ENCODE results near the gene TAF11L10.
"Not testable (repeated sequence)": the region's sequence is repeated elsewhere in the genome, so short reads cannot be mapped to it uniquely, and the experiment has no call there.

TAF11L10 gene

DNA sequence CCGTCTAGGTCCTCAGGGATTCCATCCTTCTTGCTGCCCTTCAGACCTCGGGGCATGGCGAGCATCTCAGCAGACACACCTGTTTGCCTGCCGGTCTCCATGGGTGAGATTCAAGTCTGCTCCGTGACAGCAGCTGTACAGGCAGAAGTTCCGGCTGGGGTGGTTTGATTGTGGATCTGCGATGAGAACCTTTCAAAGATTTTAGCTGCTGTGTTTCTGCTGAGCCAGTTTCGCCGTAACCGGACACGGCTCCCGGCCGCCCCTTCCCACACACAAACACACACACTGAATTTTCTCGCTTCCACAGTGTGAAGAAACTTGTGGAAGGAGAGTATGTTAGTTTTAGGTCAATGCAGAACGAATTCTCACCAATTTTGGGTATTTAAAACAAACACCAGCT is at the start of gene TAF11L10:
Gene TAF11L10, minus strand, starts transcription at position 101 of the 400 bp plus-strand sequence.
- DNase-seq = not testable (repeated sequence)

DNA sequence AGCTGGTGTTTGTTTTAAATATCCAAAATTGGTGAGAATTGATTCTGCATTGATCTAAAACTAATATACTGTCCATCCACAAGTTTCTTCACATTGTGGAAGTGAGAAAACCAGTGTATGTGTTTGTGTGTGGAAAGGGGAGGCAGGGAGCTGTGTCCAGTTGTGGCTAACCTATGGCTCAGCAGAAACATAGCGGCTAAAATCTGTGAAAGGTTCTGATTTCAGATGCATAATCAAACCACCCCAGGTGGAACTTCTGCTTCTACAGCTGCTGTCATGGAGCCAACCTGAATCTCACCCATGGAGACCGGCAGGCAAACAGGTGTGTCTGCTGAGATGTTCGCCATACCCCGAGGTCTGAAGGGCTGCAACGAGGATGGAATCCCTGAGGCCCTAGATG is 36.5 kb upstream of the TAF11L10 start, which contains the start of gene TAF11L14:
Gene TAF11L14, plus strand, starts transcription at position 301 of the 400 bp plus-strand sequence.
- no peak for DNase-seq

DNA sequence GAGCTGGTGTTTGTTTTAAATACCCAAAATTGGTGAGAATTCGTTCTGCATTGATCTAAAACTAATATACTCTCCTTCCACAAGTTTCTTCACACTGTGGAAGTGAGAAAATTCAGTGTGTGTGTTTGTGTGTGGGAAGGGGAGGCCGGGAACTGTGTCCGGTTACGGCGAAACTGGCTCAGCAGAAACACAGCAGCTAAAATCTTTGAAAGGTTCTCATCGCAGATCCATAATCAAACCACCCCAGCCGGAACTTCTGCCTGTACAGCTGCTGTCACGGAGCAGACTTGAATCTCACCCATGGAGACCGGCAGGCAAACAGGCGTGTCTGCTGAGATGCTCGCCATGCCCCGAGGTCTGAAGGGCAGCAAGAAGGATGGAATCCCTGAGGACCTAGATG is 34.2 kb upstream of the TAF11L10 start, which contains the start of gene TAF11L13:
Gene TAF11L13, plus strand, starts transcription at position 301 of the 400 bp plus-strand sequence.
- DNase-seq = not testable (repeated sequence)

DNA sequence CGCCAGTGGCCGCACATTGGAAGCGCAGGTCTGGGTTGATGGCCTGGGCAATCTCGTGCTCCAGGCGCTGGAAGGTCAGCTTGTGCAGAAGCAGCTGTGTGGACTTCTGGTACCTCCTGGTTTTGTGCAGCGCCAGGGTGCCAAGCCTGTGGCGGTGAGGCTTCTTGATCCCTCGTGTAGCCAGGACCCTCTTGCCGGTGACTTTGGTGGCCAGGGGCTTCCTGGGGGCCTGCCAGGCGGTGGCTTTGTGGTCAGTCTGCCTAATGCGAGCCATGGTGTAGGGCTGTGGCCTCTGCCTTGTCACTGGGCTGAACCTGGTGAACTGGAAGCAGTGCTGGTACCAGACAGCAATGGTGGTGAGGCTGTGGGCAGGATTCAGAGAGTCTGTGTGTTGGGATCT is 28.1 kb upstream of the TAF11L10 start:
- DNase-seq = no peak

DNA sequence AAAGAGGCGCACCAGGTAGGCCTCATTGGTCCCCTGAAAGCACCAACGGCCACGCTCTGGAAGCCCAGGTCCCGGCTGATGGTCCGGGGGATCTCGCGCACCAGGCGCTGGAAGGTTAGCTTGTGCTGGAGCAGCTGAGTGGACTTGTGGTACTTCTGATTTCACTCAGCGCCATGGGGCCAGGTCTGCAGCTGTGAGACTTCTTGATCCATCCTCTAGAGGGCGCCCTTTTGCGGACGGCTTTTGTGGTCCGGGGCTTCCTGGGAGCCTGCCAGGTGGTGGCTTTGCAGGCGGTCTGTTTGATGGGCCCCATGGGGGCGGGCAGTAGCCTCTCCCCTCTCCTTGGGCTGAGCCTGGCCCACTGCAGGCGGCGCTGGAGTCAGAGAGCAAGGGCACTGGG is 23.0 kb upstream of the TAF11L10 start:
- no peak for DNase-seq

DNA sequence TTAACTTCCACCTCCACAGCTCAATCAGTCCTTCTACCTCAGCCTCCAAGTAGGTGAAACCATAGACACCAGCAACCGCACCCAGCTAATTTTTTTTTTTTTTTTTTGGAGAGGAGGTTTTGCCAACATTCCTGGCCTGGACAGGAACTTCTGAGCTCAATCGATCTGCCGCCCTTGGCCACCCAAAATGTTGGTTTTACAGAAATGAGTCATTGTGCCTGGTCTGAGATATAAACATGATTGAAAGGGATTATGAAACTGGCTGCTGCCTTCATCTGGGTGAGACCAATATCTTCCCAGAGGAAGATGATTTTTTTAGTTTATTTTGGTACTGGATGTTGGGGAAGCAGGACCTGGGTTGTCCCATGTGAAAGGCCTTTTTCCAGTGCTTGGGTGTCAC is 21.7 kb upstream of the TAF11L10 start:
- DNase-seq = no peak

DNA sequence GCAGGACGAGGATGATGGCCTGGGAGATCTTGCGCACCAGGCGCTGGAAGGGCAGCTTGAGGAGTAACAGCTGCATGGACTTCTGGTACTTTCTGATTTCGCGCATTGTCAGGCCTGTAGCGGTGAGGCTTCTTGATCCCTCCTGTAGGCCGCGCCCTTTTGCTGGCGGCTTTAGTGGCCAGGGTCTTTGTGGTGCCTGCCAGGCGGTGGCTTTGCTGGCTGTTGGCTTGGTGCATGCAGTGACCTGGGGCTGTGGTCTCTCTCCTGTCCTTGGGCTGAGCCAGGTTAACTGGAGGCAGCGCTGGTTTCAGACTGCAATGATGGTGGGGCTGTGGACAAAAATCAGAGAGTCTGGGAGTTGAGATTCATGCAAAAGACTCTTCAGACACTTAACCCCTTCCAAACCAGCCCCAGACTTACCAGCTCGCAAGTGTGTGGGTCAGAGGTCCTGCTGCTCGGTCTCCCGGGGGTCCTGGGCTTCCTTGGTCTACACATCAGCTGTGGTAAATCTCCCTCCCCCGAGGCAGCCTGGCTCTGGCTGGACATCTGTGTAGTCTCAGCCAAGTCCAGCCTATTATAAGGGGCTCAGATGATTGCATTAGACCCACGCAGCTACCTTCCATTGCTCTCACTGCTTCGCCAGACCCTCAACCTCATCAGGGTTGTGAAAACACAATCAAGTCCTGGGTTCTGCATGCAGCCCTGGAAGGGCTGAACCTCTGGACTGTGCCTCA is 17.4 kb upstream of the TAF11L10 start:
- no peak for DNase-seq

DNA sequence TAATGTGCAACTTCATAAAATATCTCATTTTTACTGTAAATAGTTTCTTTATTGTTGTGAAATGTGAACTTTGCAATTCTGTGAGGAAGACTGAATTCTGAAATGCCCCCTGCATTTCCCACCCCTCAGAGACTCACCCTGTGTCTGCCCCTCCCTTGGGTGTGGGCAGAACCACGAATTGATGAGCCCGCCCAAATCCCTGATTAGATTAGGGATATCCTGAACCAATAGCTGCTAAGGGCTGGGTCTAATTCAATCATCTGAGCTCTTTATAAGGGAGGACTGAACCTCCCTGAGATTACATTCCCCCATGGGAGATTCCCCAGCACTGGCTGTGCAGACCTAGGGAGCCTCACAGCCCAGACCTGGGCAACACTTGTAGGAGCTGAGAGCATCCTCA is 12.5 kb upstream of the TAF11L10 start, which contains the start of gene TAF11L12:
Gene TAF11L12, plus strand, starts transcription at position 301 of the 400 bp plus-strand sequence.
- not testable (repeated sequence) for DNase-seq

DNA sequence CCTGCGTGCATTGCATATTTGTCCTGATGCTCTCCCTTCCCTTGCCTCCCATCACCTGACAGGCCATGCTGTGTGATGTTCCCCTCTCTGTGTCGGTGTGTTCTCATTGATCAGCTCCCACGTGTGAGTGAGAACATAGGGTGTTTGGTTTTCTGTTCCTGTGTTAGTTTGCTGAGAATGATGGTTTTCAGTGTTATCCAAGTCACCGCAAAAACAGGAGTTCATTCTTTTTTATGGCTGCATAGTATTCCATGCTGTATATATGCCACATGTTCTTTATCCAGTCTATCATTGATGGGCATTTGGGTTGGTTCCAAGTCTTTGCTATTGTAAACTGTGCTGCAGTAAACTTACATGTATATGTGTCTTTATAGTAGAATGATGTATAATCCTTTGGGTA is 9.8 kb upstream of the TAF11L10 start:
- DNase-seq = not testable (repeated sequence)

DNA sequence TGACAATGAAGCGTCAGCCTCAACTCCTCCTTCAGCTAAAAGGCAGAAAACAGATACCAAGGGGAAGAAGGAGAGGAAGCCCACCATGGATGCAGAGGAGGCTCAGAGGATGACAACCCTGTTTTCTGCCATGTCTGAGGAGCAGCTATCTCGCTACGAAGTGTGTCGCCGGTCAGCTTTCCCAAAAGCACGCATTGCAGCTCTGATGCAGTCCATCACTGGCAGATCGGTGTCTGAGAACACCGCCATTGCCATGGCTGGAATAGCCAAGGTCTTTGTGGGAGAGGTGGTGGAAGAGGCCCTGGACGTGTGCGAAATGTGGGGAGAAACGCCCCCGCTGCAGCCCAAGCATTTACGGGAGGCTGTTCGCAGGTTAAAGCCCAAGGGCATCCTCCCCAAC is 7.3 kb upstream of the TAF11L10 start:
- DNase-seq = no peak

DNA sequence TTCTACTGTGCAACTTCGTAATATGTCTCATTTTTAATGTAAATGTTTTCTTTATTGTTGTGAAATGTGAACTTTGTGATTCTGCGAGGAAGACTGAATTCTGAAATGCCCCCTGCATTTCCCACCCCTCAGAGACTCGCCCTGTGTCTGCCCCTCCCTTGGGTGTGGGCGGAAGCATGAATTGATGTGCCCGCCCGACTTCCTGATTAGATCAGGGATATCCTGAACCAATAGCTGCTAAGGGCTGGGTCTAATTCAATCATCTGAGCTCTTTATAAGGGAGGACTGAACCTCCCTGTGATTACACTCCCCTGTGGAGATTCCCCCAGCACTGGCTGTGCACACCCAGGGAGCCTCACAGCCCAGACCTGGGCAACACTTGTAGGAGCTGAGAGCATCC is 6.3 kb upstream of the TAF11L10 start, which contains the start of gene TAF11L11:
Gene TAF11L11, plus strand, starts transcription at position 304 of the 400 bp plus-strand sequence.
- DNase-seq = not testable (repeated sequence)

DNA sequence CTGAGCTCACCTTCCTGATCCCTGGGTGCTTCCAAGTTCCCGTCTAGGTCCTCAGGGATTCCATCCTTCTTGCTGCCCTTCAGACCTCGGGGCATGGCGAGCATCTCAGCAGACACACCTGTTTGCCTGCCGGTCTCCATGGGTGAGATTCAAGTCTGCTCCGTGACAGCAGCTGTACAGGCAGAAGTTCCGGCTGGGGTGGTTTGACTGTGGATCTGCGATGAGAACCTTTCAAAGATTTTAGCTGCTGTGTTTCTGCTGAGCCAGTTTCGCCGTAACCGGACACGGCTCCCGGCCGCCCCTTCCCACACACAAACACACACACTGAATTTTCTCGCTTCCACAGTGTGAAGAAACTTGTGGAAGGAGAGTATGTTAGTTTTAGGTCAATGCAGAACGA is 3.4 kb downstream of the TAF11L10 start, which contains the start of gene TAF11L9:
Gene TAF11L9, minus strand, starts transcription at position 140 of the 400 bp plus-strand sequence.
- DNase-seq = not testable (repeated sequence)

DNA sequence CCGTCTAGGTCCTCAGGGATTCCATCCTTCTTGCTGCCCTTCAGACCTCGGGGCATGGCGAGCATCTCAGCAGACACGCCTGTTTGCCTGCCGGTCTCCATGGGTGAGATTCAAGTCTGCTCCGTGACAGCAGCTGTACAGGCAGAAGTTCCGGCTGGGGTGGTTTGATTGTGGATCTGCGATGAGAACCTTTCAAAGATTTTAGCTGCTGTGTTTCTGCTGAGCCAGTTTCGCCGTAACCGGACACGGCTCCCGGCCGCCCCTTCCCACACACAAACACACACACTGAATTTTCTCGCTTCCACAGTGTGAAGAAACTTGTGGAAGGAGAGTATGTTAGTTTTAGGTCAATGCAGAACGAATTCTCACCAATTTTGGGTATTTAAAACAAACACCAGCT is 6.8 kb downstream of the TAF11L10 start, which contains the start of gene TAF11L8:
Gene TAF11L8, minus strand, starts transcription at position 101 of the 400 bp plus-strand sequence.
- DNase-seq = not testable (repeated sequence)

DNA sequence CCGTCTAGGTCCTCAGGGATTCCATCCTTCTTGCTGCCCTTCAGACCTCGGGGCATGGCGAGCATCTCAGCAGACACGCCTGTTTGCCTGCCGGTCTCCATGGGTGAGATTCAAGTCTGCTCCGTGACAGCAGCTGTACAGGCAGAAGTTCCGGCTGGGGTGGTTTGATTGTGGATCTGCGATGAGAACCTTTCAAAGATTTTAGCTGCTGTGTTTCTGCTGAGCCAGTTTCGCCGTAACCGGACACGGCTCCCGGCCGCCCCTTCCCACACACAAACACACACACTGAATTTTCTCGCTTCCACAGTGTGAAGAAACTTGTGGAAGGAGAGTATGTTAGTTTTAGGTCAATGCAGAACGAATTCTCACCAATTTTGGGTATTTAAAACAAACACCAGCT is 12.0 kb downstream of the TAF11L10 start, which contains the start of gene TAF11L7:
Gene TAF11L7, minus strand, starts transcription at position 101 of the 400 bp plus-strand sequence.
- not testable (repeated sequence) for DNase-seq

Measured in DMS79 (cell line).